ENCODE results near the gene SYNRG.

- TF ChIP-seq, protein P1, sequence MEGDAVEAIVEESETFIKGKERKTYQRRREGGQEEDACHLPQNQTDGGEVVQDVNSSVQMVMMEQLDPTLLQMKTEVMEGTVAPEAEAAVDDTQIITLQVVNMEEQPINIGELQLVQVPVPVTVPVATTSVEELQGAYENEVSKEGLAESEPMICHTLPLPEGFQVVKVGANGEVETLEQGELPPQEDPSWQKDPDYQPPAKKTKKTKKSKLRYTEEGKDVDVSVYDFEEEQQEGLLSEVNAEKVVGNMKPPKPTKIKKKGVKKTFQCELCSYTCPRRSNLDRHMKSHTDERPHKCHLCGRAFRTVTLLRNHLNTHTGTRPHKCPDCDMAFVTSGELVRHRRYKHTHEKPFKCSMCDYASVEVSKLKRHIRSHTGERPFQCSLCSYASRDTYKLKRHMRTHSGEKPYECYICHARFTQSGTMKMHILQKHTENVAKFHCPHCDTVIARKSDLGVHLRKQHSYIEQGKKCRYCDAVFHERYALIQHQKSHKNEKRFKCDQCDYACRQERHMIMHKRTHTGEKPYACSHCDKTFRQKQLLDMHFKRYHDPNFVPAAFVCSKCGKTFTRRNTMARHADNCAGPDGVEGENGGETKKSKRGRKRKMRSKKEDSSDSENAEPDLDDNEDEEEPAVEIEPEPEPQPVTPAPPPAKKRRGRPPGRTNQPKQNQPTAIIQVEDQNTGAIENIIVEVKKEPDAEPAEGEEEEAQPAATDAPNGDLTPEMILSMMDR (conservative IDR thresholded peaks at IDR 0.05; ENCODE audit: low read depth, low read length) = no peak
- no peak for TF ChIP-seq EZH2phosphoT487 (IDR thresholded peaks at IDR 0.05; ENCODE audit: borderline replicate concordance, low read length)
Measured at GRCh38 chr17:37481001-37481665, 128.1 kb downstream of the SYNRG start.
